ENCODE data around the gene SLC4A4.

DNA sequence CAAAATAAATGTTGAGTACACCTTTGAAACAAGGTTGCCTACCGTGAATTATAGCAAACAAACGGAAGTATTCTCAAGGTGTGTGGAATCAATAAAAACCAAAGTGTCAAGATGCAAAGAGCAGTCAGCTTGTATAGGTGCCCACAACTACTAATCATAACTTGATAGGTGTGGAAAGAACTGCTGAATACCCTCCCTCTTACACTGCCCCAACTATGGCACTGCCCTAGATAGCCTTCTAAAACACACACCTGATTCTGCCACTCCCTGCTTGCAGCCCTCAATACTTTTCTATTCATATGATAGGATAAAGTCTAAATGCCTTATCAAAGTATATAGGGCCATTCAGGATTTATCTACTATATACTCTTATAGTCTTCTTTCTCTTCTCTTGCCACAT lies 31.1 kb upstream of the SLC4A4 start:
- TF ChIP-seq CREB1 (IDR thresholded peaks at IDR 0.05; ENCODE audit: low read depth) (no peak), REST (IDR thresholded peaks at IDR 0.05; ENCODE audit: low read depth) (no peak), EP300 (IDR thresholded peaks at IDR 0.05; ENCODE audit: borderline replicate concordance) (no peak), FOXM1 (IDR thresholded peaks at IDR 0.05; ENCODE audit: borderline replicate concordance, low read depth) (no peak), ZBTB7A (IDR thresholded peaks at IDR 0.05; ENCODE audit: low read depth) (no peak), MAX (IDR thresholded peaks at IDR 0.05) (no peak), RAD21 (IDR thresholded peaks at IDR 0.05; ENCODE audit: low read depth) (no peak), TAF1 (IDR thresholded peaks at IDR 0.05; ENCODE audit: low read depth) (no peak), YY1 (IDR thresholded peaks at IDR 0.05; ENCODE audit: low read depth) (no peak), CEBPB (IDR thresholded peaks at IDR 0.05) (no peak)
